ENCODE results near the gene SH3PXD2A.

- TF ChIP-seq POLR2A (IDR thresholded peaks at IDR 0.05; ENCODE audit: low read length) (no peak), GATA1 (IDR thresholded peaks at IDR 0.05; ENCODE audit: low read depth, low read length) (no peak)
Observed at GRCh38 chr10:103593022-103593570, 262.3 kb downstream of the SH3PXD2A start.
